ENCODE data around the gene PALD1.

PALD1 gene

GRCh38 chr10:70478191-70479164, at the start of gene PALD1:
Gene PALD1 (plus strand): TSS chr10:70478767. CDS start chr10:70525952, 47,185 bp downstream.
- Histone ChIP-seq H3K9ac (ENCODE audit: low read depth, low read length) (peak within 1 kb of the TSS; percentile 76), H3K9me3 (ENCODE audit: control insufficient read depth, insufficient read depth, low read length) (no peaks in the 10 kb centered on the region), H3K36me3 (ENCODE audit: control insufficient read depth, insufficient read depth, low read length) (peaks cover 3% of the 10 kb centered on the region), H3K4me1 (ENCODE audit: control insufficient read depth, insufficient read depth, low read length) (peaks cover 6% of the 10 kb centered on the region), H3K4me3 (ENCODE audit: low read depth, low read length) (peak within 1 kb of the TSS; percentile 82), H3K27me3 (ENCODE audit: control insufficient read depth, insufficient read depth, low read length) (no peaks in the 10 kb centered on the region)

- no peaks in the 10 kb centered on the region for H3K27me3 ChIP-seq (ENCODE audit: control insufficient read depth, insufficient read depth, low read length)
- no peaks in the 10 kb centered on the region for H3K9me3 ChIP-seq (ENCODE audit: control insufficient read depth, insufficient read depth, low read length)
- H3K4me3 ChIP-seq (ENCODE audit: low read depth, low read length), result no peak overlapping the region
- H3K4me1 ChIP-seq (ENCODE audit: control insufficient read depth, insufficient read depth, low read length), result peaks cover 2% of the 10 kb centered on the region
- H3K36me3 ChIP-seq (ENCODE audit: control insufficient read depth, insufficient read depth, low read length), result peaks cover 5% of the 10 kb centered on the region
- H3K9ac ChIP-seq (ENCODE audit: low read depth, low read length), result no peak overlapping the region
Observed at GRCh38 chr10:70430493-70431445, 47.8 kb upstream of the PALD1 start.

- Histone ChIP-seq H3K4me1 (ENCODE audit: control insufficient read depth, insufficient read depth, low read length) (peaks cover 2% of the 10 kb centered on the region), H3K36me3 (ENCODE audit: control insufficient read depth, insufficient read depth, low read length) (peaks cover 5% of the 10 kb centered on the region), H3K9ac (ENCODE audit: low read depth, low read length) (no peak overlapping the region), H3K9me3 (ENCODE audit: control insufficient read depth, insufficient read depth, low read length) (no peaks in the 10 kb centered on the region), H3K27me3 (ENCODE audit: control insufficient read depth, insufficient read depth, low read length) (no peaks in the 10 kb centered on the region), H3K4me3 (ENCODE audit: low read depth, low read length) (no peak overlapping the region)
Observed at GRCh38 chr10:70432101-70432500, 46.5 kb upstream of the PALD1 start.

- H3K4me1 ChIP-seq (ENCODE audit: control insufficient read depth, insufficient read depth, low read length), result peaks cover 2% of the 10 kb centered on the region
- peaks cover 5% of the 10 kb centered on the region for H3K36me3 ChIP-seq (ENCODE audit: control insufficient read depth, insufficient read depth, low read length)
- H3K27me3 ChIP-seq (ENCODE audit: control insufficient read depth, insufficient read depth, low read length), result no peaks in the 10 kb centered on the region
- no peak overlapping the region for H3K9ac ChIP-seq (ENCODE audit: low read depth, low read length)
- no peak overlapping the region for H3K4me3 ChIP-seq (ENCODE audit: low read depth, low read length)
- H3K9me3 ChIP-seq (ENCODE audit: control insufficient read depth, insufficient read depth, low read length), result no peaks in the 10 kb centered on the region
Observed at GRCh38 chr10:70432561-70433263, 45.9 kb upstream of the PALD1 start.

GRCh38 chr10:70433581-70434280, 44.8 kb upstream of the PALD1 start:
- no peak overlapping the region for H3K9ac ChIP-seq (ENCODE audit: low read depth, low read length)
- no peaks in the 10 kb centered on the region for H3K9me3 ChIP-seq (ENCODE audit: control insufficient read depth, insufficient read depth, low read length)
- no peak overlapping the region for H3K4me3 ChIP-seq (ENCODE audit: low read depth, low read length)
- peaks cover 2% of the 10 kb centered on the region for H3K4me1 ChIP-seq (ENCODE audit: control insufficient read depth, insufficient read depth, low read length)
- peaks cover 5% of the 10 kb centered on the region for H3K36me3 ChIP-seq (ENCODE audit: control insufficient read depth, insufficient read depth, low read length)
- H3K27me3 ChIP-seq (ENCODE audit: control insufficient read depth, insufficient read depth, low read length), result peaks cover 3% of the 10 kb centered on the region

GRCh38 chr10:70435241-70436085, 43.1 kb upstream of the PALD1 start:
- Histone ChIP-seq H3K36me3 (ENCODE audit: control insufficient read depth, insufficient read depth, low read length) (peaks cover 5% of the 10 kb centered on the region), H3K27me3 (ENCODE audit: control insufficient read depth, insufficient read depth, low read length) (peaks cover 18% of the 10 kb centered on the region), H3K4me1 (ENCODE audit: control insufficient read depth, insufficient read depth, low read length) (peaks cover 2% of the 10 kb centered on the region), H3K9ac (ENCODE audit: low read depth, low read length) (no peak overlapping the region), H3K9me3 (ENCODE audit: control insufficient read depth, insufficient read depth, low read length) (no peaks in the 10 kb centered on the region), H3K4me3 (ENCODE audit: low read depth, low read length) (no peak overlapping the region)

- Histone ChIP-seq H3K27me3 (ENCODE audit: control insufficient read depth, insufficient read depth, low read length) (peaks cover 27% of the 10 kb centered on the region), H3K4me3 (ENCODE audit: low read depth, low read length) (no peak overlapping the region), H3K9me3 (ENCODE audit: control insufficient read depth, insufficient read depth, low read length) (no peaks in the 10 kb centered on the region), H3K4me1 (ENCODE audit: control insufficient read depth, insufficient read depth, low read length) (peaks cover 7% of the 10 kb centered on the region), H3K9ac (ENCODE audit: low read depth, low read length) (no peak overlapping the region), H3K36me3 (ENCODE audit: control insufficient read depth, insufficient read depth, low read length) (peaks cover 2% of the 10 kb centered on the region)
Observed at GRCh38 chr10:70437721-70438120, 40.8 kb upstream of the PALD1 start.

- Histone ChIP-seq H3K9me3 (ENCODE audit: control insufficient read depth, insufficient read depth, low read length) (no peaks in the 10 kb centered on the region), H3K27me3 (ENCODE audit: control insufficient read depth, insufficient read depth, low read length) (peaks cover 27% of the 10 kb centered on the region), H3K9ac (ENCODE audit: low read depth, low read length) (peak overlapping the region; percentile 12), H3K4me3 (ENCODE audit: low read depth, low read length) (peak overlapping the region; percentile 58), H3K36me3 (ENCODE audit: control insufficient read depth, insufficient read depth, low read length) (no peaks in the 10 kb centered on the region), H3K4me1 (ENCODE audit: control insufficient read depth, insufficient read depth, low read length) (peaks cover 17% of the 10 kb centered on the region)
Observed at GRCh38 chr10:70440296-70441160, 38.0 kb upstream of the PALD1 start.

- H3K27me3 ChIP-seq (ENCODE audit: control insufficient read depth, insufficient read depth, low read length), result peaks cover 27% of the 10 kb centered on the region
- H3K4me3 ChIP-seq (ENCODE audit: low read depth, low read length), result peak within 1 kb of the TSS; percentile 58
- H3K9ac ChIP-seq (ENCODE audit: low read depth, low read length), result peak within 1 kb of the TSS; percentile 12
Observed at GRCh38 chr10:70441161-70441894, 37.2 kb upstream of the PALD1 start, which contains the start of gene NODAL. Gene NODAL (minus strand): TSS chr10:70441681. CDS start chr10:70441667, 14 bp downstream.

More at GRCh38 chr10:70441161-70441894, 37.2 kb upstream of the PALD1 start, which contains the start of gene NODAL:
- no peaks in the 10 kb centered on the region for H3K9me3 ChIP-seq (ENCODE audit: control insufficient read depth, insufficient read depth, low read length)
- H3K36me3 ChIP-seq (ENCODE audit: control insufficient read depth, insufficient read depth, low read length), result no peaks in the 10 kb centered on the region
- H3K4me1 ChIP-seq (ENCODE audit: control insufficient read depth, insufficient read depth, low read length), result peaks cover 20% of the 10 kb centered on the region

All from iPS-15b (cell line).